Adipocyte (in vitro differentiated cells): ENCODE measurements around the gene ENOX1.

ENCODE experiments used
- DNase-seq: peaks from one replicate; pipeline ENCODE4 v3.0.0-alpha.2; 2015; ENCODE audit warnings: low read depth
- H3K27me3 ChIP-seq: replicated peaks from 2 replicates; pipeline ENCODE4 v1.7.0; 2013; ENCODE audit warnings: mild to moderate bottlenecking, low read length, moderate library complexity; ENCODE audit not compliant: control insufficient read depth, insufficient read depth
- H3K36me3 ChIP-seq: 2 replicates; pipeline ENCODE4 v1.7.0; 2013; ENCODE audit warnings: low read length, mild to moderate bottlenecking, moderate library complexity; ENCODE audit not compliant: control insufficient read depth, insufficient read depth, severe bottlenecking
- H3K4me1 ChIP-seq: 2 replicates; pipeline ENCODE4 v1.7.0; 2013; ENCODE audit warnings: mild to moderate bottlenecking, low read length, moderate library complexity; ENCODE audit not compliant: control insufficient read depth, insufficient read depth
- H3K4me3 ChIP-seq: 2 replicates; pipeline ENCODE4 v1.7.0; 2013; ENCODE audit warnings: mild to moderate bottlenecking, low read length, moderate library complexity
- H3K9ac ChIP-seq: 2 replicates; pipeline ENCODE4 v1.7.0; 2013; ENCODE audit warnings: mild to moderate bottlenecking, low read length, moderate library complexity
- H3K9me3 ChIP-seq: 2 replicates; pipeline ENCODE4 v1.7.0; 2013; ENCODE audit warnings: mild to moderate bottlenecking, low read length, moderate library complexity; ENCODE audit not compliant: control insufficient read depth

ENOX1 gene

GRCh38 chr13:43387880-43388279, 398.9 kb downstream of the ENOX1 start:
- DNase-seq = no peak

GRCh38 chr13:43383498-43384165, 403.1 kb downstream of the ENOX1 start:
- DNase-seq = no peak
- H3K4me1 ChIP-seq = peaks cover 1% of the 10 kb centered on the region
- no peak overlapping the region for H3K9ac ChIP-seq
- no peak overlapping the region for H3K4me3 ChIP-seq
- peaks cover 21% of the 10 kb centered on the region for H3K9me3 ChIP-seq
- no peaks in the 10 kb centered on the region for H3K36me3 ChIP-seq
- H3K27me3 ChIP-seq = no peaks in the 10 kb centered on the region

More at GRCh38 chr13:43387880-43388279, 398.9 kb downstream of the ENOX1 start:
- H3K36me3 ChIP-seq = no peaks in the 10 kb centered on the region
- H3K9ac ChIP-seq = no peak overlapping the region
- no peaks in the 10 kb centered on the region for H3K27me3 ChIP-seq
- H3K4me1 ChIP-seq = peaks cover 20% of the 10 kb centered on the region
- no peak overlapping the region for H3K4me3 ChIP-seq
- no peaks in the 10 kb centered on the region for H3K9me3 ChIP-seq

GRCh38 chr13:43379738-43380137, 407.0 kb downstream of the ENOX1 start:
- Histone ChIP-seq H3K36me3 (no peaks in the 10 kb centered on the region), H3K9ac (no peak overlapping the region), H3K9me3 (peaks cover 21% of the 10 kb centered on the region), H3K4me1 (no peaks in the 10 kb centered on the region), H3K27me3 (no peaks in the 10 kb centered on the region), H3K4me3 (no peak overlapping the region)
- no peak for DNase-seq

- no peak overlapping the region for H3K9ac ChIP-seq
- H3K4me1 ChIP-seq = peaks cover 3% of the 10 kb centered on the region
- no peaks in the 10 kb centered on the region for H3K36me3 ChIP-seq
- peaks cover 21% of the 10 kb centered on the region for H3K9me3 ChIP-seq
- H3K27me3 ChIP-seq = no peaks in the 10 kb centered on the region
- no peak overlapping the region for H3K4me3 ChIP-seq
- peak; percentile 22 for DNase-seq
Observed at GRCh38 chr13:43377973-43378372, 408.8 kb downstream of the ENOX1 start.

GRCh38 chr13:43377149-43377548, 409.6 kb downstream of the ENOX1 start:
- Histone ChIP-seq H3K4me3 (no peak overlapping the region), H3K9ac (no peak overlapping the region), H3K36me3 (no peaks in the 10 kb centered on the region), H3K27me3 (no peaks in the 10 kb centered on the region), H3K4me1 (peaks cover 3% of the 10 kb centered on the region), H3K9me3 (peaks cover 21% of the 10 kb centered on the region)
- DNase-seq = no peak

GRCh38 chr13:43376596-43376995, 410.2 kb downstream of the ENOX1 start:
- Histone ChIP-seq H3K9me3 (peaks cover 21% of the 10 kb centered on the region), H3K27me3 (no peaks in the 10 kb centered on the region), H3K36me3 (no peaks in the 10 kb centered on the region), H3K9ac (no peak overlapping the region), H3K4me1 (peaks cover 3% of the 10 kb centered on the region), H3K4me3 (no peak overlapping the region)
- no peak for DNase-seq

- no peaks in the 10 kb centered on the region for H3K27me3 ChIP-seq
- no peak overlapping the region for H3K9ac ChIP-seq
- DNase-seq = no peak
- H3K4me3 ChIP-seq = no peak overlapping the region
- H3K4me1 ChIP-seq = peaks cover 3% of the 10 kb centered on the region
- no peaks in the 10 kb centered on the region for H3K36me3 ChIP-seq
- peaks cover 20% of the 10 kb centered on the region for H3K9me3 ChIP-seq
Observed at GRCh38 chr13:43375797-43376465, 410.8 kb downstream of the ENOX1 start.

- no peak overlapping the region for H3K4me3 ChIP-seq
- DNase-seq = peak; percentile 39
- no peaks in the 10 kb centered on the region for H3K27me3 ChIP-seq
- no peaks in the 10 kb centered on the region for H3K36me3 ChIP-seq
- no peak overlapping the region for H3K9ac ChIP-seq
- peaks cover 3% of the 10 kb centered on the region for H3K4me1 ChIP-seq
- H3K9me3 ChIP-seq = peaks cover 7% of the 10 kb centered on the region
Observed at GRCh38 chr13:43374621-43375020, 412.2 kb downstream of the ENOX1 start.

GRCh38 chr13:43373400-43373799, 413.4 kb downstream of the ENOX1 start:
- Histone ChIP-seq H3K36me3 (no peaks in the 10 kb centered on the region), H3K9me3 (no peaks in the 10 kb centered on the region), H3K4me1 (peaks cover 4% of the 10 kb centered on the region), H3K9ac (no peak overlapping the region), H3K27me3 (no peaks in the 10 kb centered on the region), H3K4me3 (no peak overlapping the region)
- DNase-seq = no peak

- DNase-seq = no peak
- no peaks in the 10 kb centered on the region for H3K9me3 ChIP-seq
- H3K4me3 ChIP-seq = no peak overlapping the region
- no peaks in the 10 kb centered on the region for H3K27me3 ChIP-seq
- no peak overlapping the region for H3K9ac ChIP-seq
- H3K36me3 ChIP-seq = no peaks in the 10 kb centered on the region
- H3K4me1 ChIP-seq = peaks cover 9% of the 10 kb centered on the region
Observed at GRCh38 chr13:43370842-43371241, 415.9 kb downstream of the ENOX1 start.

- no peak overlapping the region for H3K9ac ChIP-seq
- no peaks in the 10 kb centered on the region for H3K36me3 ChIP-seq
- H3K4me1 ChIP-seq = peaks cover 16% of the 10 kb centered on the region
- H3K9me3 ChIP-seq = no peaks in the 10 kb centered on the region
- H3K27me3 ChIP-seq = no peaks in the 10 kb centered on the region
- H3K4me3 ChIP-seq = no peak overlapping the region
- DNase-seq = no peak
Observed at GRCh38 chr13:43369319-43369718, 417.5 kb downstream of the ENOX1 start.
